ENCODE results near the gene KLK2. TPM values are rescaled to one million over a fixed set of nuclear protein-coding genes. Genes with fewer than 3 reads are reported as not detected.
A peak's percentile ranks its signal among the peaks of the same experiment; 100 is the strongest.

The KLK2 gene
- total RNA-seq, 1 donor from 2014 or later = not detected

DNA sequence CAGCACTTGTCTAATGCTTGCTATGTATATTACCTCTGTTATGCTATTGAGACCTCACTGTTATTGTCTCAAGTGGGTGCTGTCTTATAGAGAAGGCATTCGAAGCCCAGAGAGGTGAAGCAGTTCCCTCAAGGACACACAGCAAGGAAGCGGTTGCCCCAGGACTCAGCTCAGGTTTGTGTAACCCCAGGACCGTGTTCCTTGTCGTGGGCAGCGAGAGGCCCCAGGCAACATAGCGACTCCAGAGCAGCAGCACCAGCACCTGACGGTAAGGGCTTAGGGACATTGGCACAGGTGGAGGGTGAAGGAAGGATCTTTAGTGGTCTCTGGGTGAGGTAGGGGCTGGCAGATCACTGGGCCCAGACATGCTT is 42.2 kb upstream of the KLK2 start:
- H3K27me3 Mint-ChIP-seq (ENCODE audit: unreplicated experiment) = peaks cover 7% of the 10 kb centered on the region

DNA sequence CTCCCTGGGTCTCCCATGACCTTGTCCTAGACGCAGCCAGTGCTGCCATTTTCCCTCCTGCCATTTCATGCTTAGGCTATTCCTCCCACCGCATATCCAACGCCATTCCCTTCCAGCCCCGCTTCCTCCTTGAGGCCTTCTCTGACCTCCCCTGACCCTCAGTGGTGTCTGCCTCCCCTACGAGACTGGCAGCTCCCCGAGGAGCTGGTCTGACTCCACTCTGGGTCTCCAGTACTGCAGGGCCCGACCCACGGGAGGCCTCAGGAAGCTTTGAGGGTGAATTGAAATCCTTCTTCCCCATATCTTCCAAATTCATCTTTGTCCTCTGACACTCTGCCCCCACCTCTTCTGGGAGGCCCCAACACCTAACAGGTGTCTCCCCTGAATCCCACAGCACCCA is 40.6 kb upstream of the KLK2 start:
- Mint-ChIP-seq H3K4me3 (ENCODE audit: unreplicated experiment) (no peak overlapping the region), H3K27ac (ENCODE audit: unreplicated experiment) (no peak overlapping the region), H3K27me3 (ENCODE audit: unreplicated experiment) (peaks cover 10% of the 10 kb centered on the region), H3K36me3 (ENCODE audit: low read depth, unreplicated experiment) (no peaks in the 10 kb centered on the region), H3K9me3 (ENCODE audit: unreplicated experiment) (no peaks in the 10 kb centered on the region), H3K4me1 (ENCODE audit: unreplicated experiment) (no peaks in the 10 kb centered on the region)
- DNase-seq (ENCODE audit: low spot score) = no peak
- TF ChIP-seq, protein P1, sequence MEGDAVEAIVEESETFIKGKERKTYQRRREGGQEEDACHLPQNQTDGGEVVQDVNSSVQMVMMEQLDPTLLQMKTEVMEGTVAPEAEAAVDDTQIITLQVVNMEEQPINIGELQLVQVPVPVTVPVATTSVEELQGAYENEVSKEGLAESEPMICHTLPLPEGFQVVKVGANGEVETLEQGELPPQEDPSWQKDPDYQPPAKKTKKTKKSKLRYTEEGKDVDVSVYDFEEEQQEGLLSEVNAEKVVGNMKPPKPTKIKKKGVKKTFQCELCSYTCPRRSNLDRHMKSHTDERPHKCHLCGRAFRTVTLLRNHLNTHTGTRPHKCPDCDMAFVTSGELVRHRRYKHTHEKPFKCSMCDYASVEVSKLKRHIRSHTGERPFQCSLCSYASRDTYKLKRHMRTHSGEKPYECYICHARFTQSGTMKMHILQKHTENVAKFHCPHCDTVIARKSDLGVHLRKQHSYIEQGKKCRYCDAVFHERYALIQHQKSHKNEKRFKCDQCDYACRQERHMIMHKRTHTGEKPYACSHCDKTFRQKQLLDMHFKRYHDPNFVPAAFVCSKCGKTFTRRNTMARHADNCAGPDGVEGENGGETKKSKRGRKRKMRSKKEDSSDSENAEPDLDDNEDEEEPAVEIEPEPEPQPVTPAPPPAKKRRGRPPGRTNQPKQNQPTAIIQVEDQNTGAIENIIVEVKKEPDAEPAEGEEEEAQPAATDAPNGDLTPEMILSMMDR (IDR thresholded peaks at IDR 0.05; ENCODE audit: unreplicated experiment) = no peak

More for the DNA sequence above, 42.2 kb upstream of the KLK2 start:
- Mint-ChIP-seq H3K4me1 (ENCODE audit: unreplicated experiment) (no peaks in the 10 kb centered on the region), H3K9me3 (ENCODE audit: unreplicated experiment) (peaks cover 5% of the 10 kb centered on the region), H3K4me3 (ENCODE audit: unreplicated experiment) (no peak overlapping the region), H3K36me3 (ENCODE audit: low read depth, unreplicated experiment) (no peaks in the 10 kb centered on the region), H3K27ac (ENCODE audit: unreplicated experiment) (no peak overlapping the region)
- TF ChIP-seq, protein P1 (IDR thresholded peaks at IDR 0.05; ENCODE audit: unreplicated experiment) = no peak
- DNase-seq (ENCODE audit: low spot score) = no peak

GRCh38 chr19:50833117-50833801 is 40.0 kb upstream of the KLK2 start, which contains the start of gene KLK15:
TSS of gene KLK15 (minus strand) at chr19:50833574. CDS start at chr19:50831492, 2,082 bp downstream.
- TF ChIP-seq, protein P1 (IDR thresholded peaks at IDR 0.05; ENCODE audit: unreplicated experiment) = no peak
- Mint-ChIP-seq H3K9me3 (ENCODE audit: unreplicated experiment) (no peaks in the 10 kb centered on the region), H3K27me3 (ENCODE audit: unreplicated experiment) (peaks cover 10% of the 10 kb centered on the region), H3K27ac (ENCODE audit: unreplicated experiment) (no peak within 1 kb of the TSS), H3K36me3 (ENCODE audit: low read depth, unreplicated experiment) (no peaks in the 10 kb centered on the region), H3K4me3 (ENCODE audit: unreplicated experiment) (no peak within 1 kb of the TSS), H3K4me1 (ENCODE audit: unreplicated experiment) (no peaks in the 10 kb centered on the region)
- DNase-seq (ENCODE audit: low spot score) = no peak

DNA sequence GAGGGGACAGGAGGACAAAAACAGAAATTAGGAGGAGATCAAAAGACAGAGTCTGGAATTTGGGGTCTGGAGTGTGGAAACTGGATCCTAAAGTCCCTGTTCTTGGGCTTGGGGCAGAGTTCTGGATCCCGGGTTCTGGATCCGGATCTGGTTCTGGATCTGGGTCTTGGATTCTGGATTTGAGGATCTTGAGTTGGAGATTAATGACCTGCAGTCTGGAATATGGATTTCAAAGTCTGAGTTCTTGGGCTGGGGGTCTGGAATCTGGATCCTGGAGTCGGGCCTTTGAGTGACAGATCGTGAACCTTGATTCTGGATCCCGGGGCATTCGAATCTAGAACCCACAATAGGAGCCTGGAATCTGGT is 39.5 kb upstream of the KLK2 start:
- no peak overlapping the region for H3K27ac Mint-ChIP-seq (ENCODE audit: unreplicated experiment)
- H3K4me3 Mint-ChIP-seq (ENCODE audit: unreplicated experiment) = no peak overlapping the region
- H3K9me3 Mint-ChIP-seq (ENCODE audit: unreplicated experiment) = no peaks in the 10 kb centered on the region
- TF ChIP-seq, protein P1 (IDR thresholded peaks at IDR 0.05; ENCODE audit: unreplicated experiment) = no peak
- DNase-seq (ENCODE audit: low spot score) = no peak
- H3K27me3 Mint-ChIP-seq (ENCODE audit: unreplicated experiment) = peaks cover 10% of the 10 kb centered on the region
- no peaks in the 10 kb centered on the region for H3K36me3 Mint-ChIP-seq (ENCODE audit: low read depth, unreplicated experiment)
- H3K4me1 Mint-ChIP-seq (ENCODE audit: unreplicated experiment) = no peaks in the 10 kb centered on the region

DNA sequence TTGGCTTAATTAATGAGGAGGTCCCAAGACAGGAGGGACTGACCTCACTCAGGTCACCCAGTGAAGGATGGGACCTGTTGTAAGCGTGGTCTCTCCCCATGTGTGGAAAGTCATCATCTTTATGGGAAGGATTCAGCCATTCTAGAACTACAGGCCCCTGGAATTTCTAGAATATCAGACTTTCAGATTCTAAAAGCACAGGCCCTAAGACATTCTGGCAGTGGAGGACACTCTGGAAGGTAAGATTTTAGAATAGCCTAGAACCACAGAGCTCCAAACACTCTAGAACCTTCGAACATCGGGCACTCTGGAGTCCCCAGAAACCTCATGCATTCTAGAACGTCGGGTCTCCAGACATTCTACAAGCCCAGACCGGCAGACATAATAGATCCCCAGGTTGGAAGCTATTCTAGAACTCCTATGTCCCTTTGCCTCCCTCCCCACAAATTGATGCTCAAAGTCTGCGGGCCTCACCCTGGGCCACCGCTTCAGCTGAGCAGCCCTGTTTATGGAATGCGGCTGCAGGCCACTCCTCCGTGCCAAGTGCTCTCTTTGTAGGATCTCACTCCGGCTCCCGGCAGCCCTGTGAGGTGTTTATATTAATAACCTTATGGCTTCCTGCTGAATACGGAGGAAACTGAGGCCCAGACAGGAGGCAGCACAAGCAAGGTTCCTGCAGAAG is 38.0 kb upstream of the KLK2 start:
- H3K4me1 Mint-ChIP-seq (ENCODE audit: unreplicated experiment) = no peaks in the 10 kb centered on the region
- TF ChIP-seq, protein P1 (IDR thresholded peaks at IDR 0.05; ENCODE audit: unreplicated experiment) = no peak
- H3K27ac Mint-ChIP-seq (ENCODE audit: unreplicated experiment) = no peak overlapping the region
- H3K27me3 Mint-ChIP-seq (ENCODE audit: unreplicated experiment) = peaks cover 13% of the 10 kb centered on the region
- DNase-seq (ENCODE audit: low spot score) = no peak
- no peaks in the 10 kb centered on the region for H3K36me3 Mint-ChIP-seq (ENCODE audit: low read depth, unreplicated experiment)
- no peaks in the 10 kb centered on the region for H3K9me3 Mint-ChIP-seq (ENCODE audit: unreplicated experiment)
- peak overlapping the region; percentile 87 for H3K4me3 Mint-ChIP-seq (ENCODE audit: unreplicated experiment)

All from endothelial cell (in vitro differentiated cells).